ENCODE data around the gene TACR1. TPM values are rescaled to one million over a fixed set of nuclear protein-coding genes. Genes with fewer than 3 reads are reported as not detected.

TACR1 gene
- total and polyA plus RNA-seq, 2 of the 13 experiments (the other 11 are each of a cell fraction or from before 2014, with no cell fraction given): not detected

DNA sequence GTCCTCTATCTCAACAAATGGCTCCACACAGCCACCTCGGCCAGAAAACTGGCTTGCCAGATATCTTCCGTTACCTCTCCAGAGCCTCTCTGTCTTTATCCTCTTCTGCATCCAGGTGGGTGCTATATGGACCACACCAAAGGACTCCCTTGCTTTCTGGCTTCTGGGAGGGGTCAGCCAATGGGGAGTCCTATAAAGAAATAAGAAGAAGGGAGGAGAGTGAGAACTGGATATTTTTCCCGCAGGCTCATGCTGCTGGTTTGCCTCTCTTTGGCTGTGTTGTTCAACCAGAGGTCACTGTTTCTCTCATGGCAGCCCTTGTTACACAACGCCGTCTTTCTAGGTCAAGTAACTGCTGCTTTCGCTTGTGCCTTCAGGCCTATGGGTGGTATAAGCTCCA is 168.1 kb downstream of the TACR1 start:
- intact Hi-C loops (cut with micrococcal nuclease; ENCODE audit: unreplicated experiment): no loop called here
- H2AFZ ChIP-seq (ENCODE audit: low read length): no peak overlapping the region
- H3K4me3 ChIP-seq (replicated peaks in 1 of 3; ENCODE audit: insufficient read depth in 1 of 3, low read depth in 2 of 3, low read length in 3 of 3): no peak overlapping the region

More for the DNA sequence above, 168.1 kb downstream of the TACR1 start:
- no peaks in the 10 kb centered on the region for H3K4me1 ChIP-seq (ENCODE audit: insufficient read depth, low read length)
- in situ Hi-C loops (cut with HindIII; ENCODE audit: extremely low pct_ligation_motif_present, low pct_unique_long_range_greater_than_20kb): no loop called here
- TF ChIP-seq DR1 (CRISPR knock-in tag; IDR thresholded peaks at IDR 0.05) (no peak), ZNF749 (CRISPR knock-in tag; IDR thresholded peaks at IDR 0.05; ENCODE audit: borderline replicate concordance) (no peak), KDM5B (CRISPR knock-in tag; IDR thresholded peaks at IDR 0.05; ENCODE audit: borderline replicate concordance) (no peak), MED8 (CRISPR knock-in tag; IDR thresholded peaks at IDR 0.05; ENCODE audit: insufficient replicate concordance) (no peak), ZNF333 (CRISPR knock-in tag; IDR thresholded peaks at IDR 0.05; ENCODE audit: borderline replicate concordance) (no peak), ZNF292 (CRISPR knock-in tag; IDR thresholded peaks at IDR 0.05; ENCODE audit: borderline replicate concordance, low read depth) (no peak), RNF219 (CRISPR knock-in tag; IDR thresholded peaks at IDR 0.05) (no peak), DNMT3B (CRISPR knock-in tag; conservative IDR thresholded peaks at IDR 0.05) (no peak), ZNF12 (CRISPR knock-in tag; IDR thresholded peaks at IDR 0.05) (no peak), ZNF280D (CRISPR knock-in tag; IDR thresholded peaks at IDR 0.05) (no peak), TFDP1 (CRISPR knock-in tag; IDR thresholded peaks at IDR 0.05; ENCODE audit: borderline replicate concordance) (no peak), TBP (CRISPR knock-in tag; IDR thresholded peaks at IDR 0.05) (no peak), ELF3 (CRISPR knock-in tag; IDR thresholded peaks at IDR 0.05) (no peak), PHF21A (CRISPR knock-in tag; IDR thresholded peaks at IDR 0.05) (no peak), ZKSCAN1 (IDR thresholded peaks at IDR 0.05; ENCODE audit: low read length) (no peak), HNRNPUL1 (IDR thresholded peaks at IDR 0.05; ENCODE audit: low read depth, low read length) (no peak), MTA3 (CRISPR knock-in tag; IDR thresholded peaks at IDR 0.05) (no peak), ZBTB3 (CRISPR knock-in tag; IDR thresholded peaks at IDR 0.05; ENCODE audit: borderline replicate concordance, low read depth) (no peak), IKZF1 (IDR thresholded peaks at IDR 0.05) (no peak)
- TF ChIP-seq, protein P1, sequence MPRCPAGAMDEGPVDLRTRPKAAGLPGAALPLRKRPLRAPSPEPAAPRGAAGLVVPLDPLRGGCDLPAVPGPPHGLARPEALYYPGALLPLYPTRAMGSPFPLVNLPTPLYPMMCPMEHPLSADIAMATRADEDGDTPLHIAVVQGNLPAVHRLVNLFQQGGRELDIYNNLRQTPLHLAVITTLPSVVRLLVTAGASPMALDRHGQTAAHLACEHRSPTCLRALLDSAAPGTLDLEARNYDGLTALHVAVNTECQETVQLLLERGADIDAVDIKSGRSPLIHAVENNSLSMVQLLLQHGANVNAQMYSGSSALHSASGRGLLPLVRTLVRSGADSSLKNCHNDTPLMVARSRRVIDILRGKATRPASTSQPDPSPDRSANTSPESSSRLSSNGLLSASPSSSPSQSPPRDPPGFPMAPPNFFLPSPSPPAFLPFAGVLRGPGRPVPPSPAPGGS (CRISPR knock-in tag; IDR thresholded peaks at IDR 0.05): no peak
- ATAC-seq (no peak), FAIRE-seq (no peak), DNase-seq (ENCODE audit: low spot score) (no peak)
- BruUV-seq (replicated peaks): no TSS peak
- ChIA-PET CTCF (ENCODE audit: low intra/inter-chr PET ratio, low total read pairs) (no interaction called here), POLR2A (no interaction called here)
- no peak overlapping the region for H3K9ac ChIP-seq (ENCODE audit: insufficient read depth, low read depth, low read length)
- no peak overlapping the region for H3K27ac ChIP-seq (ENCODE audit: extremely low read length, insufficient read depth, low read length)
- 0 out of 5 replicates have a peak, but pooled peaks cover 0 to 1% of the 10 kb centered on the region in 2 experiments for H3K36me3 ChIP-seq (replicated peaks in 1 of 2; ENCODE audit: control insufficient read depth in 1 of 2, insufficient read depth in 2 of 2, low read length in 2 of 2)
- H4K20me1 ChIP-seq (ENCODE audit: insufficient read depth, low read length): no peaks in the 10 kb centered on the region
- no peak overlapping the region for H3K4me2 ChIP-seq (ENCODE audit: low read depth, low read length)
- no peaks in the 10 kb centered on the region for H3K27me3 ChIP-seq (ENCODE audit: control insufficient read depth in 1 of 2, insufficient read depth in 2 of 2, low read length in 2 of 2)
- WGBS (ENCODE audit: low lambda C conversion rate): 98% methylated on average over 6 of the region's 6 CpGs
- H3K79me2 ChIP-seq (ENCODE audit: insufficient read depth, low read length): no peaks in the 10 kb centered on the region
- no peaks in the 10 kb centered on the region for H3K9me3 ChIP-seq (ENCODE audit: low read length)
